OCI-LY1 (cell line): ENCODE data around the gene VMAC.

Experiments
- H2AFZ ChIP-seq: fragments of 200-600 bp; sonication (generic), shearing (Covaris generic); 2 replicates; pipeline ENCODE4 v1.6.0; 2014; ENCODE audit warnings: antibody characterized with exemption, mild to moderate bottlenecking, low read length
- H3F3A ChIP-seq: fragments of 200-600 bp; sonication (generic), shearing (Covaris generic); 2 replicates; pipeline ENCODE4 v1.6.0; 2014; ENCODE audit warnings: mild to moderate bottlenecking, antibody characterized with exemption, low read length, moderate library complexity; ENCODE audit not compliant: insufficient read depth
- H3K27ac ChIP-seq: fragments of 200-600 bp; sonication (generic); 2 replicates; pipeline ENCODE4 v1.5.1; 2014; ENCODE audit warnings: low read length, mixed run types, mild to moderate bottlenecking, low read depth; ENCODE audit not compliant: poor library complexity, severe bottlenecking
- H3K27me3 ChIP-seq: fragments of 200-600 bp; sonication (generic); 2 replicates; pipeline ENCODE4 v1.6.0; 2014; ENCODE audit warnings: antibody characterized with exemption, mild to moderate bottlenecking, low read length, moderate library complexity; ENCODE audit not compliant: insufficient read depth
- H3K36me3 ChIP-seq: fragments of 200-600 bp; sonication (generic); 2 replicates; pipeline ENCODE4 v1.6.1; 2014; ENCODE audit warnings: mild to moderate bottlenecking, antibody characterized with exemption, low read length, moderate library complexity, mixed read lengths; ENCODE audit not compliant: insufficient read depth
- H3K4me1 ChIP-seq: fragments of 200-600 bp; sonication (generic); 2 replicates; pipeline ENCODE4 v1.5.1; 2014; ENCODE audit warnings: mild to moderate bottlenecking, low read length, moderate library complexity; ENCODE audit not compliant: insufficient read depth, severe bottlenecking
- H3K4me2 ChIP-seq: fragments of 200-600 bp; sonication (generic), shearing (Covaris generic); 2 replicates; pipeline ENCODE4 v1.6.1; 2014; ENCODE audit warnings: low read length
- H3K4me3 ChIP-seq: fragments of 200-600 bp; sonication (generic); 2 replicates; pipeline ENCODE4 v1.5.1; 2014; ENCODE audit warnings: low read length, low read depth, mild to moderate bottlenecking, mixed read lengths; ENCODE audit not compliant: poor library complexity, severe bottlenecking
- H3K79me2 ChIP-seq: fragments of 200-600 bp; shearing (Covaris generic); 2 replicates; pipeline ENCODE4 v1.6.1; 2016; ENCODE audit warnings: mixed run types, low read length, mixed read lengths; ENCODE audit not compliant: insufficient read depth
- H3K9ac ChIP-seq: fragments of 200-600 bp; sonication (generic), shearing (Covaris generic); 2 replicates; pipeline ENCODE4 v1.6.1; 2014; ENCODE audit warnings: mild to moderate bottlenecking, low read length, mixed read lengths
- H3K9me2 ChIP-seq: fragments of 200-600 bp; sonication (generic), shearing (Covaris generic); 2 replicates; pipeline ENCODE4 v1.6.1; 2014; ENCODE audit warnings: low read depth, mild to moderate bottlenecking, low read length, mixed read lengths
- H3K9me3 ChIP-seq: fragments of 200-600 bp; shearing (Covaris generic); 2 replicates; pipeline ENCODE4 v1.6.1; 2014; ENCODE audit warnings: low read length, mixed read lengths
- H4K20me1 ChIP-seq: fragments of 200-600 bp; sonication (generic), shearing (Covaris generic); 2 replicates; pipeline ENCODE4 v1.6.0; 2016; ENCODE audit warnings: mild to moderate bottlenecking, low read length; ENCODE audit not compliant: insufficient read depth
- EZH2 ChIP-seq: fragments of 200-600 bp; sonication (generic), shearing (Covaris generic); IDR thresholded peaks from 2 replicates; pipeline ENCODE4 v1.8.0; 2017; ENCODE audit warnings: borderline replicate concordance, mixed run types, mild to moderate bottlenecking, antibody characterized with exemption, low read length, moderate library complexity, mixed read lengths
- TF ChIP-seq, protein P1 (sequence below): fragments of 200-600 bp; sonication (generic), shearing (Covaris generic); IDR thresholded peaks from 2 replicates; pipeline ENCODE4 v1.5.1; 2017; ENCODE audit warnings: mild to moderate bottlenecking, antibody characterized with exemption, low read length, moderate library complexity, mixed read lengths

The VMAC gene

DNA sequence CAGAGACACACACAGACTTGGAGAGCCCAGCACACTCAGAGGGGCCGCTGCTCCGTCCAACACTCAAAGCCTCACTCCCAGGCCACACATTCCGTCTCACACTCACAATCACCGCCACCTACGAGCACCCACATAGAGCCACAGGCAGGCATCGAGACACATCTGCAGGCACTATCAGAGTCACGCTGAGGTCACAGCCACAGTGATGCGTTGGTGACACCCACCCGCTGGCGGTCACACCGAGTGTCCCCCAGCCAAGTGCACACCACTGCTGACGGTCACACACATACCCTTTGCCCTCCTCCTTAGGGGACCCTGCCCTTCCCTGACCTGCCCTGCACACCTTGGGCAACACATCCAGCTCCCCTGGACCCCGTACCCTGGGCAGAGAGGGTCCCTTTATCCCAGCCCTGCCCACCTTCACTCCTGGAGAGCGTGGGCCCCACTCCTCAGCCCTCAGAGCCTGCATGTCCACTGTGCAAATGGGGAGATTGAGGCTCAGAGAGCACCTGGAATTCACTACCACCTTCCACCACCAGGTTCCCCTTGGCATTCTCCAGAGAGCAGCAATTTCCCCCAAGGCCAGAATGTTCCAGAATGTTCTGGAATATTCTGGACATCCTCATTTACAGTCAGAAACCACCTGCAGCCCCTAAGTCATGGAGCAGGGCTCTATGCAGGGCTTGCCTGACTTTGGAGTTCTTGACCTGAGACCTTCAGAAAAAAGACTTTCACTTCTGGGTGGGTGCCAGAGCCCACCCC is 39.8 kb upstream of the VMAC start:
- H3K36me3 ChIP-seq, result no peaks in the 10 kb centered on the region
- H3K27me3 ChIP-seq, result peaks cover 7% of the 10 kb centered on the region; the same call in 1 of the 2 replicates
- H3K9me3 ChIP-seq, result no peaks in the 10 kb centered on the region
- no peaks in the 10 kb centered on the region for H4K20me1 ChIP-seq
- H2AFZ ChIP-seq, result no peak overlapping the region
- H3K79me2 ChIP-seq, result no peaks in the 10 kb centered on the region
- H3K4me2 ChIP-seq, result no peak overlapping the region
- no peak overlapping the region for H3K27ac ChIP-seq
- no peaks in the 10 kb centered on the region for H3F3A ChIP-seq
- H3K4me3 ChIP-seq, result no peak overlapping the region
- no peak for TF ChIP-seq EZH2
- TF ChIP-seq, protein P1, sequence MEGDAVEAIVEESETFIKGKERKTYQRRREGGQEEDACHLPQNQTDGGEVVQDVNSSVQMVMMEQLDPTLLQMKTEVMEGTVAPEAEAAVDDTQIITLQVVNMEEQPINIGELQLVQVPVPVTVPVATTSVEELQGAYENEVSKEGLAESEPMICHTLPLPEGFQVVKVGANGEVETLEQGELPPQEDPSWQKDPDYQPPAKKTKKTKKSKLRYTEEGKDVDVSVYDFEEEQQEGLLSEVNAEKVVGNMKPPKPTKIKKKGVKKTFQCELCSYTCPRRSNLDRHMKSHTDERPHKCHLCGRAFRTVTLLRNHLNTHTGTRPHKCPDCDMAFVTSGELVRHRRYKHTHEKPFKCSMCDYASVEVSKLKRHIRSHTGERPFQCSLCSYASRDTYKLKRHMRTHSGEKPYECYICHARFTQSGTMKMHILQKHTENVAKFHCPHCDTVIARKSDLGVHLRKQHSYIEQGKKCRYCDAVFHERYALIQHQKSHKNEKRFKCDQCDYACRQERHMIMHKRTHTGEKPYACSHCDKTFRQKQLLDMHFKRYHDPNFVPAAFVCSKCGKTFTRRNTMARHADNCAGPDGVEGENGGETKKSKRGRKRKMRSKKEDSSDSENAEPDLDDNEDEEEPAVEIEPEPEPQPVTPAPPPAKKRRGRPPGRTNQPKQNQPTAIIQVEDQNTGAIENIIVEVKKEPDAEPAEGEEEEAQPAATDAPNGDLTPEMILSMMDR, result no peak
- H3K4me1 ChIP-seq, result no peaks in the 10 kb centered on the region
- H3K9ac ChIP-seq, result no peak overlapping the region
- no peaks in the 10 kb centered on the region for H3K9me2 ChIP-seq

DNA sequence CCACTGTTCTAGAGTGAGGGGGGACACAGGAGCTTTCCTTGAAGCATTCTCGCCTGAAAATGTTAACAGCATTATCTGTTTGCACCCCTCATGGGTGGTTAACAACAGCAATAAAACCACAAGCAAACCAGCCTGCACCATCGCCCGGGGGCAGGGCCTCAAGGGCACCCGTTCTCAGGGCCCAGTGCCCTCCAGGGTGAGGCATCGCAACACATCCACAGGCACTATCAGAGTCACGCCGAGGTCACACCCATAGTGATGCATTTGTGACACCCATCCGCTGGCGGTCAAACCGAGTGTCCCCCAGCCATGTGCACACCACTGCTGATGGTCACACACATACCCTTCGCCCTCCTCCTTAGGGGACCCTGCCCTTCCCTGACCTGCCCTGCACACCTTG is 38.9 kb upstream of the VMAC start:
- no peak overlapping the region for H3K4me2 ChIP-seq

DNA sequence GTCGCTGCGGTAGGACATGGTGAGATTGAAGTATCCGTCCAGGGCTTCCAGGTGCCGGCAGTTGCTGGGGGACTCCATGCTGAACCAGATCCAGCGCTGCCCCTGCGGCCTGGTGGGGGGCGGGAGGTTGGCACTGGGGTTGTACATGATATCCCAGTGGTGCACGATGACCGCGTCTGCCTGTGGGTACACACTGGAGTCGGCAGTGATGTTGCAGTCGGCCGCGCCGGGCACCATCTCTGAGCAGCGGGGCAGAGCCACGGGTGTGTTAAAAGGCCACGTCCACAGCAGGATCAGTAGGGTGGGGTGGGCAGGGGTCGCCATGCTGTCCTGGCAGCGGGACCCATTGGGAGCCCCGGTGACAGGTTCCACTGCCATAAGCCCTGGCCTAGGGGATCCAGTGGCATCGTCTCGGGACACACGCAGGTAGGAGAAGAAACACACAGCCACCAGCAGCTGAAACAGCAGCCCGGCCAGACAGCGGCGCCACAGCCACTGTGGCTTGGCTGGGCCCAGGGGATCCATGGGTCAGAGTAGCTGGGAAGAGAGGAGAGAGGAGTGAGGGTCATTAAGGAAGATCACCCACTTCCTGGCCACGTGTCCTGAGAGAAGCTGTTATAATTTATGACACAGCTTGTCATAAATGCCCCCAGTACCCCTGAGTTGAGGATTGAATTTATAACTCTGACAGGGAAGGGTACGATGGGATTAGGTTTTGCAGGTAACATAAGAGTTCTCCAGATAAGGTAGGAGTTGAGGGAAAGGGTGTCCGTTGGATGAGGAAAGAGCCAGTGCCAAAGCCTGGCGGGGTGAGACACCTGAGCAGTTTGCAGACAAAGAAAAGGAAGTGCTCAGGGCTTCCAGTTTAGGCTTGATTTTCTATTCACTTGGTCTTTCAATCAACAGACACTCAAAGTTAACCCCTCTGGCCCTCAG is 37.2 kb upstream of the VMAC start:
- Histone ChIP-seq H3K36me3 (no peaks in the 10 kb centered on the region), H3K27me3 (0 out of 2 replicates have a peak, but pooled peaks cover 4% of the 10 kb centered on the region), H3K9ac (no peak overlapping the region), H3K4me3 (no peak overlapping the region), H2AFZ (no peak overlapping the region), H3K4me2 (no peak overlapping the region), H3K4me1 (no peaks in the 10 kb centered on the region), H3K79me2 (no peaks in the 10 kb centered on the region), H4K20me1 (no peaks in the 10 kb centered on the region), H3K9me3 (no peaks in the 10 kb centered on the region), H3F3A (no peaks in the 10 kb centered on the region), H3K27ac (no peak overlapping the region), H3K9me2 (no peaks in the 10 kb centered on the region)
- TF ChIP-seq EZH2, result no peak
- TF ChIP-seq, protein P1, result no peak

More for the DNA sequence above, 38.9 kb upstream of the VMAC start:
- Histone ChIP-seq H3F3A (no peaks in the 10 kb centered on the region), H3K9ac (no peak overlapping the region), H3K79me2 (no peaks in the 10 kb centered on the region), H3K27me3 (0 out of 2 replicates have a peak, but pooled peaks cover 7% of the 10 kb centered on the region), H2AFZ (no peak overlapping the region), H3K9me3 (no peaks in the 10 kb centered on the region), H3K4me3 (no peak overlapping the region), H3K4me1 (no peaks in the 10 kb centered on the region), H4K20me1 (no peaks in the 10 kb centered on the region), H3K27ac (no peak overlapping the region), H3K36me3 (no peaks in the 10 kb centered on the region), H3K9me2 (no peaks in the 10 kb centered on the region)
- no peak for TF ChIP-seq EZH2
- TF ChIP-seq, protein P1, result no peak
